ENCODE measurements around the gene LRFN4.
"Not testable (repeated sequence)": the region's sequence is repeated elsewhere in the genome, so short reads cannot be mapped to it uniquely, and the experiment has no call there.

LRFN4 gene

GRCh38 chr11:66856496-66857233 is at the start of gene LRFN4:
Gene LRFN4 (plus strand): TSS chr11:66857064. CDS start chr11:66857745, 681 bp downstream.
- peak; percentile 12 for DNase-seq

DNA sequence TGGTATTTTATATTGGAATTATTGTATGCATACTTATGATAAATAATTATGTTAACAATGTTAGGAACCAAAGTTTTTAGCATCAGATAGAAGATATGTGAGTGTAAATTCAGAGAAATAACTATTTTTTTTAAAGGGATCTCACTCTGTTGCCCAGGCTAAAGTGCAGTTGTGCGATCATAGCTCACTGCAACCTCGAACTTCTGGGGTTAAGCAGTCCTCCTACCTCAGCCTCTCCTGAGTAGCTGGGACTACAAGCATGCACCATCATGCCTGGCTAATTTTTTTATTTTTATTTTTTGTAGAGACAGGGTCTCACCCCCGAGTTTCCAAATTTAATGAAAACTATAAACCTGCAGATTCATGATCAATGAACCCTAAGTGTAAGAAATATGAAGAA is 47.3 kb upstream of the LRFN4 start:
- DNase-seq: no peak

DNA sequence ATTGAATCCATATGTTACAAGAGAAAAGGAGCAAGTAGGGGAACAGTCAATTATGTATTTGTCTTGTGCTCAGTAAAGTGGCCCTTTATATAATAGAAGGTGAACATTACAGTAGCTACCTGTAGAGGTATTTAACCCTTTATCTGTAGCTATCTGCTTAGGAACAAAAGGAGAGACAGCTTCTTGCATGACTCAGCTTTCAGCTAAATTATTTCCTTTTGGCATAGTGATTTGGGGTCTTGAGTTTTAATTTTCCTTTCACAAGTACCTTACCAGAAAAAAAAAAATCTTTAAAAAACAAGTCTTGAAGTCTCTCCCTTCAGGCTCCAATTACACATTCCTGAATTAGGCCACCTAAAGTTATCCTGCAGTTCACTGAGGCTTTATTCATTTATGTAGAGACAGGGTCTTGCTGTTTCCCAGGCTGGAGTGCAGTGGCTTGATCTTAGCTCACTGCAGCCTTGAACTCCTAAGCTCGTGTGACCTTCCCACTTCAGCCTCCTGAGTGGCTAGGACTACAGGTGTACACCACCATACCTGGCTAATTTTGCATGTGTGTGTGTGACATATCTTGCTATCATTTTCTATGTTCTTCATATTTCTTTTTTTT is 46.2 kb upstream of the LRFN4 start:
- DNase-seq: no peak

DNA sequence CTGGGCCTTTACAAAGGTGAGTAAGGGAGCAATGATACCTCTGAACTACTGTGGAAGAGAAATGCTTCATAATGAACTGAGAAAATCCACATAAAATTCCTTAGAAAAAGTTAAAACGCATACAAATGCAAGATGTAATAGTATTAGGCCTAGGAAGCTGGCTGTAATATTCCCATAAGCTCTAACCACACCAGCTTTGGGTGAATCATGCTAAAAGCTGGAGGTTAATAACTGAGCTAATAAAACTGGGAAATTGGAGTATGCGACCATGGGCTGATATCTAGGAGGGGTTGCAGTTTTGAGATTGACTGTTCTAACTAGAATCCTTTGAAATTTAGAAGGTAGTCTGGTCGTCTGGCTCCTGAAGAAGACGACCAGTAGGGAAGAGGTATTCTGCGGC is 42.2 kb upstream of the LRFN4 start:
- DNase-seq: no peak

DNA sequence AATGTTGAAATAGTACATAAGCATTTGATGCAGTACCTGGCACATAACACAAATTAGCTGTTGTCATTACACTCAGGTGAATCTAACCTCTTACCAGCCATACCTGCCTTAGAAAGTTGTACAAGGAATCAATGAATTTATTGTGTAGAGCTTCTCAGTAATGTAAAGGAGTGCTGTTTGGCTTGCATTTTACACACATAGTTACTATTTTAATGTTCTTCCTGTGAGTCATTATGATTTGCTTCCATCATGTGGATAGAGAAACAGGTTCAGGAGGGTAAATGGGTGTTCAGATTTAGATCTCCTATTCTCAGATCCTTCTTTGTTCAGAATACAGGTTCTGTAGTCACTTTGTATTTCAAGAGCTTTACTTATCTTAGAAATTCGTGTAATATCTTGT is 41.2 kb upstream of the LRFN4 start:
- DNase-seq: no peak

- DNase-seq: no peak
Measured at GRCh38 chr11:66818231-66818955, 38.5 kb upstream of the LRFN4 start.

DNA sequence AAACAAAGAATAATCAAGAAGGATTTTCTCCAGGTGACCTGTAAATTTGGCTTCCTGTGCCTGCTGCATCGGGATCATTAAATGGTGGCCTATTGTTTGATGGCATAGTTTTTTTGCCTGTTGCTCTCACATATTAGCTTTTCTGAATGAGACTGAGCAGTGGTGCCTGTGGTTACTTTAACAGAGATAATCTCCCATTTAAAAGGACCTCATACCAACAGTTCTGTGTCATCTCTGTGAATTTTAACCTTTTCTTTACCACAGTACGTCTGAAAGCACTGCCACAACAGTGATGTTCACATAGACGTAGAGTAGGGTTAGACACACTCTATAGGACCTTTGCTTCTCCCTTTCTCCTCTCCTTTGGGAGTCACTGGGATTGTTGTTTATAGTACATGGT is 36.5 kb upstream of the LRFN4 start:
- DNase-seq: no peak

- DNase-seq: no peak
Measured at GRCh38 chr11:66820901-66821300, 36.0 kb upstream of the LRFN4 start.

DNA sequence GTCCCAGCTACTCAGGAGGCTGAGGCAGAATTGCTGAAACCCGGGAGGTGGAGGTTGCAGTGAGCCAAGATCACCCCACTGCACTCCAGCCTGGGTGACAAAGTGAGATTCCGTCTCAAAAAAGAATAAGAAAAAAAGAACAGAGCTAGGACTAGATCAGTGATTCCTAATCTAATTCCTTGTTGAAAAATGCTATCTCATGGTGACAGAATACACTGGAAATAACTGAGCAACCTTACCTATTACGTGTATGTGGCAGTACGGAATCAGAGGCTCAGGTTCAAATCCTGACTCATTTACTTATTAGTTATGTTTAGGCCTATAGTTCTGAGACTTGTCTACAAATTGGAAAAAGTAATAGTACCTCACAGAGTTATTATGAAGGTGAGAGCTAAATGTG is 33.2 kb upstream of the LRFN4 start:
- DNase-seq: no peak

- not testable (repeated sequence) for DNase-seq
Measured at GRCh38 chr11:66824573-66824972, 32.3 kb upstream of the LRFN4 start.

- DNase-seq: no peak
Measured at GRCh38 chr11:66834539-66834845, 22.4 kb upstream of the LRFN4 start.

DNA sequence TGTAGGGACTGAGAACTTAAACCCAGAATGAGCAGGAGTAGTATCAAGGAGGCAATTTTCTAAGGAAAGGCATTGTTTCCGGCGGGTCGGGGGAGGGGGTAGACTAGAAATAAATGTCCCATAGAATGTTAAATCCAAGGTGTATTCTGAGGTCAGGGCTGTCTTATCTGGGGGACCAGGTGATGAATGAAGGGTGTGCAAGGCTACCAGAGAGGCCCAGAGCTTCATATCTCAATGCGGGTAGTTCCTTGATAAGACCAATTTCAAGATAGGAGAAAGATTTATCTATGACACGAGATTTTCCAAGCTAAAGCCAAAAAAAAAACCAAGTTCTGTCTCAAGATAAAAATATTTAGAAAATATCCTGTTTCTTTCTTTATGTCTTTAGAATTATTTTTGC is 21.9 kb upstream of the LRFN4 start:
- no peak for DNase-seq

GRCh38 chr11:66835768-66836405 is 21.0 kb upstream of the LRFN4 start:
- no peak for DNase-seq

GRCh38 chr11:66840317-66841091 is 16.4 kb upstream of the LRFN4 start:
- no peak for DNase-seq

DNA sequence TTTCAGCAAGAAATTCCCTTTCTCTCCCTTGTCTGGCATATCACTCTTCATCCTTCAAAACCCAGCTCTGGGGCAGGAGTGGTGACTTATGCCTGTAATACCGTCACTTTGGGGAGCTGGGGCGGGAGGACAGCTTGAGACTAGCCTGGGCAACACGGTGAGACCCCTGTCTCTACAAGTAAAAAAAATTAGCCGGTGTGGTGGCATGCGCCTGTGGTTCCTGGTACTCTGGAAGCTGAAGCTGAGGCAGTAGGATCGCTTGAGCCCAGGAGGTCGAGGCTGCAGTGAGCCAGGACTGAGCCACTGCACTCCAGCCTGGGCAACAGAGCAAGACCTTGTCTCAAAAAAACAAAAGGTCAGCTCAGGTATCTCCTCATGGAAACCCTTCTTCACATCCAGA is 15.0 kb upstream of the LRFN4 start:
- no peak for DNase-seq

GRCh38 chr11:66842501-66842895 is 14.4 kb upstream of the LRFN4 start:
- DNase-seq: no peak

- peak; percentile 75 for DNase-seq
Measured at GRCh38 chr11:66842896-66843775, 13.7 kb upstream of the LRFN4 start, which contains the start of gene RCE1. Gene RCE1 (plus strand): TSS chr11:66843441. CDS start chr11:66843456, 15 bp downstream.

DNA sequence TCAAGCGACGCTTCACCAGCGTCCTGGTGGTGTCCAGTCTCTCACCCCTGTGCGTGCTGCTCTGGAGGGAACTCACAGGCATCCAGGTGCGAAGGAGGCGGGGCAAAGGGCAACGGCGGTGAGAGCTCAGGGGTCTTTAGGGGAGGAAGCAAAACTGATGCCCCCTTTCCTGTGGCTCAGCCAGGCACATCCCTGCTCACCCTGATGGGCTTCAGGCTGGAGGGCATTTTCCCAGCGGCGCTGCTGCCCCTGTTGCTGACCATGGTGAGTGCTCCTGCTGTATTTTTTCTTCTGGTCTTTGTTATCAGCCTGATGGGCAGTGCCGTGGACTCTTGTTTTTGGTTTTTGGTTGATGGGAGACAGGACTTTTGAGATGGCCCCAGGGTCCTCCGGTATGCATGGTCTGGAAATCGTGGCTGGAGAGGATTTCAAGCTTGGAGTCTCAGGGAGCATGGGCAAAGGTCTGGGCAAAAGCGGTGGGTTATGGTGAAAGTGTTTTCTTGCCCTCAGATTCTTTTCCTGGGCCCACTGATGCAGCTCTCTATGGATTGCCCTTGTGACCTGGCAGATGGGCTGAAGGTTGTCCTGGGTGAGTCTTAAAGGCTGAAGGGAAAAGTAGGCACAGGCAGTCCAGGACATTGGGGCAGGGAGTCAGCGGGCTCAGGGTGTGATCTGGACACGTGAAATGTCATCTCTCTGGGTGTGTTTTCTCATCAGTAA is 12.9 kb upstream of the LRFN4 start:
- no peak for DNase-seq

- DNase-seq: no peak
Measured at GRCh38 chr11:66844496-66845142, 12.2 kb upstream of the LRFN4 start.

- DNase-seq: no peak
Measured at GRCh38 chr11:66845143-66845875, 11.6 kb upstream of the LRFN4 start.

All from NCI-H1048 (cell line).